Stimulated activated naive CD8-positive, alpha-beta T cell treated with anti-CD3 and anti-CD28 coated beads, Interleukin-15, Interleukin-2, amounts not matched to agents 100 ng/mL and 50 ng/mL, for 24 hours (primary cell): ENCODE data around the gene ECM1.

Experiments used
- H3K27ac Mint-ChIP-seq: one replicate; pipeline ENCODE4 v1.8.0; 2021; ENCODE audit warnings: mild to moderate bottlenecking, mixed read lengths
- H3K27me3 Mint-ChIP-seq: one replicate; pipeline ENCODE4 v1.8.0; 2021; ENCODE audit warnings: mixed read lengths
- H3K36me3 Mint-ChIP-seq: one replicate; pipeline ENCODE4 v1.8.0; 2021; ENCODE audit warnings: low read depth, mixed read lengths
- H3K4me1 Mint-ChIP-seq: one replicate; pipeline ENCODE4 v1.8.0; 2021; ENCODE audit warnings: low read depth, mixed read lengths
- H3K4me3 Mint-ChIP-seq: one replicate; pipeline ENCODE4 v1.8.0; 2021; ENCODE audit warnings: mild to moderate bottlenecking, mixed read lengths
- H3K9me3 Mint-ChIP-seq: one replicate; pipeline ENCODE4 v1.8.0; 2021; ENCODE audit warnings: mixed read lengths

The ECM1 gene

GRCh38 chr1:150486966-150487762 is 20.7 kb upstream of the ECM1 start, which contains the start of gene TARS2:
Gene TARS2 (plus strand): TSS chr1:150487419. CDS start chr1:150487451, 32 bp downstream.
- H3K27ac Mint-ChIP-seq: peak within 1 kb of the TSS; percentile 98
- H3K4me3 Mint-ChIP-seq: peak within 1 kb of the TSS; percentile 93
- H3K9me3 Mint-ChIP-seq: no peaks in the 10 kb centered on the region
- no peaks in the 10 kb centered on the region for H3K27me3 Mint-ChIP-seq
- H3K4me1 Mint-ChIP-seq: peaks cover 23% of the 10 kb centered on the region
- peaks cover 29% of the 10 kb centered on the region for H3K36me3 Mint-ChIP-seq

- H3K9me3 Mint-ChIP-seq: no peaks in the 10 kb centered on the region
- peak overlapping the region; percentile 98 for H3K27ac Mint-ChIP-seq
- H3K27me3 Mint-ChIP-seq: no peaks in the 10 kb centered on the region
- H3K36me3 Mint-ChIP-seq: peaks cover 33% of the 10 kb centered on the region
- H3K4me1 Mint-ChIP-seq: peaks cover 23% of the 10 kb centered on the region
- peak overlapping the region; percentile 93 for H3K4me3 Mint-ChIP-seq
Measured at GRCh38 chr1:150487763-150488115, 20.2 kb upstream of the ECM1 start.

- peaks cover 11% of the 10 kb centered on the region for H3K4me1 Mint-ChIP-seq
- H3K36me3 Mint-ChIP-seq: peaks cover 58% of the 10 kb centered on the region
Measured at GRCh38 chr1:150493175-150493574, 14.7 kb upstream of the ECM1 start.

GRCh38 chr1:150498342-150498741 is 9.6 kb upstream of the ECM1 start:
- H3K4me3 Mint-ChIP-seq: no peak overlapping the region
- peaks cover 46% of the 10 kb centered on the region for H3K36me3 Mint-ChIP-seq
- H3K4me1 Mint-ChIP-seq: no peaks in the 10 kb centered on the region
- H3K27me3 Mint-ChIP-seq: no peaks in the 10 kb centered on the region
- H3K27ac Mint-ChIP-seq: no peak overlapping the region
- H3K9me3 Mint-ChIP-seq: no peaks in the 10 kb centered on the region

More at GRCh38 chr1:150493175-150493574, 14.7 kb upstream of the ECM1 start:
- Mint-ChIP-seq H3K27me3 (no peaks in the 10 kb centered on the region), H3K27ac (no peak overlapping the region), H3K9me3 (no peaks in the 10 kb centered on the region), H3K4me3 (no peak overlapping the region)

- Mint-ChIP-seq H3K4me1 (no peaks in the 10 kb centered on the region), H3K36me3 (peaks cover 37% of the 10 kb centered on the region), H3K4me3 (no peak overlapping the region), H3K9me3 (no peaks in the 10 kb centered on the region), H3K27me3 (no peaks in the 10 kb centered on the region), H3K27ac (no peak overlapping the region)
Measured at GRCh38 chr1:150505431-150505830, 2.5 kb upstream of the ECM1 start.

GRCh38 chr1:150508982-150509381 is 1.1 kb downstream of the ECM1 start:
- H3K27ac Mint-ChIP-seq: no peak overlapping the region
- H3K9me3 Mint-ChIP-seq: no peaks in the 10 kb centered on the region
- H3K36me3 Mint-ChIP-seq: peaks cover 23% of the 10 kb centered on the region
- no peaks in the 10 kb centered on the region for H3K4me1 Mint-ChIP-seq
- no peak overlapping the region for H3K4me3 Mint-ChIP-seq
- H3K27me3 Mint-ChIP-seq: no peaks in the 10 kb centered on the region

GRCh38 chr1:150511551-150511950 is 3.6 kb downstream of the ECM1 start:
- Mint-ChIP-seq H3K9me3 (no peaks in the 10 kb centered on the region), H3K27me3 (no peaks in the 10 kb centered on the region), H3K4me1 (peaks cover 6% of the 10 kb centered on the region), H3K4me3 (no peak overlapping the region), H3K36me3 (peaks cover 5% of the 10 kb centered on the region), H3K27ac (no peak overlapping the region)

GRCh38 chr1:150511985-150512660 is 4.2 kb downstream of the ECM1 start:
- H3K27me3 Mint-ChIP-seq: no peaks in the 10 kb centered on the region
- H3K4me1 Mint-ChIP-seq: peaks cover 11% of the 10 kb centered on the region
- no peak overlapping the region for H3K27ac Mint-ChIP-seq
- H3K36me3 Mint-ChIP-seq: peaks cover under 1% of the 10 kb centered on the region
- H3K9me3 Mint-ChIP-seq: no peaks in the 10 kb centered on the region
- no peak overlapping the region for H3K4me3 Mint-ChIP-seq

GRCh38 chr1:150512846-150513245 is 4.9 kb downstream of the ECM1 start:
- Mint-ChIP-seq H3K27me3 (no peaks in the 10 kb centered on the region), H3K4me1 (peaks cover 11% of the 10 kb centered on the region), H3K36me3 (no peaks in the 10 kb centered on the region), H3K9me3 (no peaks in the 10 kb centered on the region), H3K27ac (no peak overlapping the region), H3K4me3 (no peak overlapping the region)

- no peak overlapping the region for H3K4me3 Mint-ChIP-seq
- H3K4me1 Mint-ChIP-seq: peaks cover 11% of the 10 kb centered on the region
- no peak overlapping the region for H3K27ac Mint-ChIP-seq
- H3K36me3 Mint-ChIP-seq: no peaks in the 10 kb centered on the region
- no peaks in the 10 kb centered on the region for H3K9me3 Mint-ChIP-seq
- no peaks in the 10 kb centered on the region for H3K27me3 Mint-ChIP-seq
Measured at GRCh38 chr1:150513351-150513791, 5.5 kb downstream of the ECM1 start.

GRCh38 chr1:150514260-150514659 is 6.4 kb downstream of the ECM1 start:
- Mint-ChIP-seq H3K4me1 (peaks cover 11% of the 10 kb centered on the region), H3K4me3 (peak overlapping the region; percentile 91), H3K27me3 (no peaks in the 10 kb centered on the region), H3K36me3 (no peaks in the 10 kb centered on the region), H3K9me3 (no peaks in the 10 kb centered on the region), H3K27ac (no peak overlapping the region)

GRCh38 chr1:150514913-150515327 is 7.0 kb downstream of the ECM1 start:
- peak overlapping the region; percentile 91 for H3K4me3 Mint-ChIP-seq
- H3K27ac Mint-ChIP-seq: no peak overlapping the region
- peaks cover 11% of the 10 kb centered on the region for H3K4me1 Mint-ChIP-seq
- H3K36me3 Mint-ChIP-seq: no peaks in the 10 kb centered on the region
- H3K9me3 Mint-ChIP-seq: no peaks in the 10 kb centered on the region
- H3K27me3 Mint-ChIP-seq: no peaks in the 10 kb centered on the region

GRCh38 chr1:150515328-150516049 is 7.6 kb downstream of the ECM1 start, which contains the start of gene FALEC:
Gene FALEC (plus strand): TSS chr1:150515752.
- no peaks in the 10 kb centered on the region for H3K36me3 Mint-ChIP-seq
- H3K9me3 Mint-ChIP-seq: no peaks in the 10 kb centered on the region
- H3K4me1 Mint-ChIP-seq: peaks cover 11% of the 10 kb centered on the region
- no peaks in the 10 kb centered on the region for H3K27me3 Mint-ChIP-seq
- peak within 1 kb of the TSS; percentile 59 for H3K27ac Mint-ChIP-seq
- peak within 1 kb of the TSS; percentile 91 for H3K4me3 Mint-ChIP-seq

GRCh38 chr1:150516050-150516591 is 8.2 kb downstream of the ECM1 start:
- peak overlapping the region; percentile 91 for H3K4me3 Mint-ChIP-seq
- H3K27ac Mint-ChIP-seq: peak overlapping the region; percentile 57
- peaks cover 11% of the 10 kb centered on the region for H3K4me1 Mint-ChIP-seq
- H3K36me3 Mint-ChIP-seq: no peaks in the 10 kb centered on the region
- H3K27me3 Mint-ChIP-seq: no peaks in the 10 kb centered on the region
- H3K9me3 Mint-ChIP-seq: no peaks in the 10 kb centered on the region
